Upper lobe of left lung (tissue), 4 donors: ENCODE measurements around the gene GALNT18.

Source experiments
- CTCF ChIP-seq, 6 experiments: fragments of 450-650 bp in 4 of 6; fragments of 200-600 bp in 2 of 6; sonication (generic) in 2 of 6; IDR thresholded peaks; one replicate each; pipeline ENCODE4 v1.5.1; 2016 to 2019; ENCODE audit warnings: antibody characterized with exemption in 6 of 6
- POLR2A ChIP-seq, 4 donors: fragments of 450-650 bp; IDR thresholded peaks; one replicate each; pipeline ENCODE4 v1.5.1; 2016 to 2017; ENCODE audit warnings: antibody characterized with exemption in 4 of 4, mild to moderate bottlenecking in 2 of 4

- TF ChIP-seq POLR2A (IDR thresholded peaks at IDR 0.05), result no peak
- TF ChIP-seq CTCF (IDR thresholded peaks at IDR 0.05), result no peak
Observed at GRCh38 chr11:11464555-11464954, 157.2 kb downstream of the GALNT18 start.
